OCI-LY7 (cell line): ENCODE data around the gene BBS9.

Experiments used
- EZH2phosphoT487 ChIP-seq: fragments of 200-600 bp; sonication (generic); IDR thresholded peaks from 2 replicates; pipeline ENCODE4 v1.6.1; 2018; ENCODE audit warnings: low read depth, borderline replicate concordance, mild to moderate bottlenecking, mixed run types, antibody characterized with exemption, low read length, moderate library complexity, mixed read lengths
- TF ChIP-seq, protein P1 (sequence below): fragments of 200-600 bp; sonication (generic); conservative IDR thresholded peaks from 2 replicates; pipeline ENCODE4 v1.5.1; 2014; ENCODE audit warnings: mild to moderate bottlenecking, antibody characterized with exemption, low read length, moderate library complexity, mixed read lengths

DNA sequence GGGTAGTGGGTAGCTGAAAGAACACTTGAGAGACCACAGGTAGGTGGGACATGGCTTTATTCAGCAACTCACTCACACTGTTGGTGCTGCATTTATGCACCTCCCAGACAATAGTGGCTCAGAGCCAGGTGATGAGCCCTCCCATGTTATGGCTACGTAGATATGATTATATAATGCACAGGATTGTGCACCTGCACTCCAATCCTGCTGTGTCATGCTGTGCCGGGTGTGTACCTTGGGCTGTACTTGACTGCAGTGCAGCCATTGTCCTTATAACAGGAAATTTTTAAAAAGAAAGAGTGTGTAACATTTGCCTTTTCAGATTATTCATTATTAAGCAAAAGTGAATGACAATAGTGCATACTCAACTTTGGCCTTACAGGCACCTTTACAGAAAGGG, 409.8 kb downstream of the BBS9 start:
- TF ChIP-seq, protein P1, sequence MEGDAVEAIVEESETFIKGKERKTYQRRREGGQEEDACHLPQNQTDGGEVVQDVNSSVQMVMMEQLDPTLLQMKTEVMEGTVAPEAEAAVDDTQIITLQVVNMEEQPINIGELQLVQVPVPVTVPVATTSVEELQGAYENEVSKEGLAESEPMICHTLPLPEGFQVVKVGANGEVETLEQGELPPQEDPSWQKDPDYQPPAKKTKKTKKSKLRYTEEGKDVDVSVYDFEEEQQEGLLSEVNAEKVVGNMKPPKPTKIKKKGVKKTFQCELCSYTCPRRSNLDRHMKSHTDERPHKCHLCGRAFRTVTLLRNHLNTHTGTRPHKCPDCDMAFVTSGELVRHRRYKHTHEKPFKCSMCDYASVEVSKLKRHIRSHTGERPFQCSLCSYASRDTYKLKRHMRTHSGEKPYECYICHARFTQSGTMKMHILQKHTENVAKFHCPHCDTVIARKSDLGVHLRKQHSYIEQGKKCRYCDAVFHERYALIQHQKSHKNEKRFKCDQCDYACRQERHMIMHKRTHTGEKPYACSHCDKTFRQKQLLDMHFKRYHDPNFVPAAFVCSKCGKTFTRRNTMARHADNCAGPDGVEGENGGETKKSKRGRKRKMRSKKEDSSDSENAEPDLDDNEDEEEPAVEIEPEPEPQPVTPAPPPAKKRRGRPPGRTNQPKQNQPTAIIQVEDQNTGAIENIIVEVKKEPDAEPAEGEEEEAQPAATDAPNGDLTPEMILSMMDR: no peak
- TF ChIP-seq EZH2phosphoT487: no peak
